Ectodermal cell (in vitro differentiated cells): Measurements from ENCODE around the gene HSF5.

ENCODE experiments used
- H3K27ac ChIP-seq: 2 replicates; pipeline ENCODE4 v1.7.0; 2013; ENCODE audit warnings: mild to moderate bottlenecking, low read depth, low read length; ENCODE audit not compliant: insufficient read depth, poor library complexity, severe bottlenecking
- H3K27me3 ChIP-seq: 2 replicates; pipeline ENCODE4 v1.7.0; 2013; ENCODE audit warnings: mild to moderate bottlenecking, low read length; ENCODE audit not compliant: insufficient read depth, control insufficient read depth, poor library complexity, severe bottlenecking
- H3K36me3 ChIP-seq: one replicate; pipeline ENCODE4 v1.7.0; 2013; ENCODE audit warnings: low read length; ENCODE audit not compliant: control insufficient read depth, insufficient read depth
- H3K4me1 ChIP-seq: one replicate; pipeline ENCODE4 v1.7.0; 2013; ENCODE audit warnings: low read length; ENCODE audit not compliant: control insufficient read depth, insufficient read depth
- H3K4me3 ChIP-seq: 2 replicates; pipeline ENCODE4 v1.7.0; 2013; ENCODE audit warnings: low read depth, low read length, control low read depth; ENCODE audit not compliant: insufficient read depth
- H3K9me3 ChIP-seq: 2 replicates; pipeline ENCODE4 v1.7.0; 2013; ENCODE audit warnings: mild to moderate bottlenecking, low read length, moderate library complexity; ENCODE audit not compliant: control insufficient read depth
- WGBS, 2 experiments: methylation state at CpG; one replicate each; pipeline ENCODE4 v1.1.7; 2013; ENCODE audit warnings: missing lambda C conversion rate in 2 of 2; 5-methylcytosine and 5-hydroxymethylcytosine counted together

The HSF5 gene

DNA sequence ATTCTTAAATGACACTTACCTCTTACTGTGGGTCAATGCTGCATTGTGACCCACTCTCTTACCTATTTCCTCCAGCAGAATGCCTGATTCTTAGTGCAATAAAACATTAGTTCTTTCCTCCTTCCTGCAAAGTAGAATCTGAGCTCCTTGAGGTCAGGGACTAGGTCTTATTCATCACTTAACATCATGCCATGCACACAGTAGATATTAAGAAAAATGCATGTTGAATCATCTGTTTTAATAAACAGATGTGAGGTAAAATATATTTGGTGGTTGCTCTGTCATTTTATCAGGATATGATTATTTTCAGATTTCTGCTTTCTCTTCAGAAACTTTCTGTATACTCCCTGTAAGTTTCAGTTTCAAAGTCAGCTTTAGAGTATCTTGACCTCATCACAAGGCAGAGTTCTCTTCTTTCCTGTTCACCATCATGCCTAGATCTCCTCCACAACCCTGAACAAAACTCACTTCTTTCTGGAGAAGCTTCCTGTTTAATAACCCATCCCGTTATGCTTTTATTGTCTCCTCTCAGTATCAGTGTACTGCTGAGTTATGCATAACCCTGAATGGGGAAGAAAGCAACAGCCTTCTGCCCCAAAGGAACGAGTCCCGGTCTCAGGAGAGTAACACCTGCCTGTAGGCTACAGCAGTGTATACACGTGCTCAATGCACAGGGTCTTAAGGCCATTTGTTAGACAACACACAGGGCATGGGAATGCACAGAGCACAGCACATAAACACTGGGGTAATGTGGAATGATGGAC, 105.9 kb downstream of the HSF5 start:
- Histone ChIP-seq H3K27me3 (no peaks in the 10 kb centered on the region), H3K27ac (no peak overlapping the region)

GRCh38 chr17:58381124-58382035, 106.8 kb downstream of the HSF5 start:
- H3K36me3 ChIP-seq: no peaks in the 10 kb centered on the region
- no peaks in the 10 kb centered on the region for H3K27me3 ChIP-seq
- H3K4me1 ChIP-seq: peaks cover 14% of the 10 kb centered on the region
- whole genome bisulfite sequencing, 2 experiments: 88 to 89% methylated on average over 2 to 3 of the region's 3 CpGs
- no peak overlapping the region for H3K4me3 ChIP-seq
- no peaks in the 10 kb centered on the region for H3K9me3 ChIP-seq
- no peak overlapping the region for H3K27ac ChIP-seq

More for the DNA sequence above, 105.9 kb downstream of the HSF5 start:
- Histone ChIP-seq H3K4me3 (no peak overlapping the region), H3K36me3 (no peaks in the 10 kb centered on the region), H3K4me1 (peaks cover 14% of the 10 kb centered on the region), H3K9me3 (no peaks in the 10 kb centered on the region)
- 88 to 91% methylated on average over 4 of the region's 4 CpGs for WGBS, 2 experiments

- no peak overlapping the region for H3K27ac ChIP-seq
- no peaks in the 10 kb centered on the region for H3K27me3 ChIP-seq
- no peaks in the 10 kb centered on the region for H3K36me3 ChIP-seq
- H3K4me3 ChIP-seq: no peak overlapping the region
- H3K4me1 ChIP-seq: peaks cover 14% of the 10 kb centered on the region
- H3K9me3 ChIP-seq: no peaks in the 10 kb centered on the region
- 95 to 96% methylated on average over 5 of the region's 5 CpGs for WGBS, 2 experiments
Observed at GRCh38 chr17:58380207-58381123, 107.7 kb downstream of the HSF5 start.

GRCh38 chr17:58379511-58379824, 108.7 kb downstream of the HSF5 start:
- H3K36me3 ChIP-seq: no peaks in the 10 kb centered on the region
- H3K4me1 ChIP-seq: peaks cover 13% of the 10 kb centered on the region
- 84 to 90% methylated on average over 3 of the region's 3 CpGs for WGBS, 2 experiments
- H3K27ac ChIP-seq: no peak overlapping the region
- no peak overlapping the region for H3K4me3 ChIP-seq
- no peaks in the 10 kb centered on the region for H3K9me3 ChIP-seq
- H3K27me3 ChIP-seq: no peaks in the 10 kb centered on the region

- H3K27ac ChIP-seq: no peak overlapping the region
- no peaks in the 10 kb centered on the region for H3K36me3 ChIP-seq
- WGBS, 2 experiments: 87 to 88% methylated on average over 8 of the region's 8 CpGs
- H3K4me1 ChIP-seq: peaks cover 7% of the 10 kb centered on the region
- no peaks in the 10 kb centered on the region for H3K27me3 ChIP-seq
- no peak overlapping the region for H3K4me3 ChIP-seq
- no peaks in the 10 kb centered on the region for H3K9me3 ChIP-seq
Observed at GRCh38 chr17:58378733-58379510, 109.3 kb downstream of the HSF5 start.

- Histone ChIP-seq H3K4me3 (no peak overlapping the region), H3K27ac (no peak overlapping the region), H3K4me1 (peaks cover 7% of the 10 kb centered on the region), H3K9me3 (no peaks in the 10 kb centered on the region), H3K27me3 (no peaks in the 10 kb centered on the region), H3K36me3 (no peaks in the 10 kb centered on the region)
- 85 to 88% methylated on average over 5 of the region's 5 CpGs for WGBS, 2 experiments
Observed at GRCh38 chr17:58377661-58378060, 110.5 kb downstream of the HSF5 start.

- 89 to 90% methylated on average over 3 of the region's 3 CpGs for WGBS, 2 experiments
- H3K27ac ChIP-seq: no peak overlapping the region
Observed at GRCh38 chr17:58377093-58377601, 111.1 kb downstream of the HSF5 start.

GRCh38 chr17:58376472-58377000, 111.7 kb downstream of the HSF5 start:
- Histone ChIP-seq H3K9me3 (no peaks in the 10 kb centered on the region), H3K36me3 (no peaks in the 10 kb centered on the region), H3K27ac (no peak overlapping the region), H3K4me1 (peaks cover 7% of the 10 kb centered on the region), H3K4me3 (no peak overlapping the region), H3K27me3 (no peaks in the 10 kb centered on the region)
- WGBS, 2 experiments: 74 to 79% methylated on average over 4 of the region's 4 CpGs

More at GRCh38 chr17:58377093-58377601, 111.1 kb downstream of the HSF5 start:
- no peaks in the 10 kb centered on the region for H3K36me3 ChIP-seq
- H3K4me3 ChIP-seq: no peak overlapping the region
- no peaks in the 10 kb centered on the region for H3K27me3 ChIP-seq
- H3K4me1 ChIP-seq: peaks cover 7% of the 10 kb centered on the region
- H3K9me3 ChIP-seq: no peaks in the 10 kb centered on the region

GRCh38 chr17:58375811-58376210, 112.4 kb downstream of the HSF5 start:
- Histone ChIP-seq H3K27me3 (no peaks in the 10 kb centered on the region), H3K4me1 (no peaks in the 10 kb centered on the region), H3K36me3 (no peaks in the 10 kb centered on the region), H3K27ac (no peak overlapping the region), H3K9me3 (no peaks in the 10 kb centered on the region), H3K4me3 (no peak overlapping the region)
- WGBS, 2 experiments: 64 to 73% methylated on average over 2 of the region's 2 CpGs
